Stimulated activated CD8-positive, alpha-beta memory T cell treated with anti-CD3 and anti-CD28 coated beads, Interleukin-7, amount 100 ng/mL, for 1 hour (primary cell): ENCODE results near the gene GFRA1.

Experiments used
- DNase-seq, 2 donors: peaks; one replicate each; pipeline ENCODE4 v3.0.0-alpha.2; 2020; ENCODE audit warnings: low read depth in 2 of 2

Gene GFRA1

GRCh38 chr10:116030576-116030975, 242.4 kb downstream of the GFRA1 start:
- DNase-seq = no peak

DNA sequence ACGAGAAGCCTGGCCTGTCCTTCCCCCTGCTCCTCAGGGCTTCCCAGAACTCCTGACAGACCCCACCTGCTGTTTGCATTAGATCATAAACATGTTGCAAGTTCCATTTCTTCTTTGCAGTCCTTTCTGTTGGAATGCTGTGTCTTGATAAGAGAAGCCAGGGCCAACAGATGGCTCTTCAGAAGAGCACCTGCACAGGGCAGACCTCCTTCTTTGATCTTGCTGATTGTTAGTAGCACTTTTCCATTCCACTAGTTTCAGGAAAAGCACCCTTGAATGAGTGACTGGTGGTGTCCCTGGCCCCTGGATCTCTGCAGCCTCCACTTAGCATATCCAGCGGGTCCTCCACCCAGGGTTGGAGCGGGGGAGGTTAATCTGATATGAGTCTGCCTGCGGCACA, 243.2 kb downstream of the GFRA1 start:
- no peak for DNase-seq

GRCh38 chr10:116027355-116027754, 245.7 kb downstream of the GFRA1 start:
- DNase-seq = no peak

- DNase-seq = no peak
Measured at GRCh38 chr10:116026725-116027124, 246.3 kb downstream of the GFRA1 start.

GRCh38 chr10:116026315-116026714, 246.7 kb downstream of the GFRA1 start:
- no peak for DNase-seq

- DNase-seq = no peak
Measured at GRCh38 chr10:116024271-116024878, 248.6 kb downstream of the GFRA1 start.

GRCh38 chr10:116017405-116017804, 255.6 kb downstream of the GFRA1 start:
- DNase-seq = no peak

GRCh38 chr10:116015583-116016333, 257.2 kb downstream of the GFRA1 start:
- no peak for DNase-seq

DNA sequence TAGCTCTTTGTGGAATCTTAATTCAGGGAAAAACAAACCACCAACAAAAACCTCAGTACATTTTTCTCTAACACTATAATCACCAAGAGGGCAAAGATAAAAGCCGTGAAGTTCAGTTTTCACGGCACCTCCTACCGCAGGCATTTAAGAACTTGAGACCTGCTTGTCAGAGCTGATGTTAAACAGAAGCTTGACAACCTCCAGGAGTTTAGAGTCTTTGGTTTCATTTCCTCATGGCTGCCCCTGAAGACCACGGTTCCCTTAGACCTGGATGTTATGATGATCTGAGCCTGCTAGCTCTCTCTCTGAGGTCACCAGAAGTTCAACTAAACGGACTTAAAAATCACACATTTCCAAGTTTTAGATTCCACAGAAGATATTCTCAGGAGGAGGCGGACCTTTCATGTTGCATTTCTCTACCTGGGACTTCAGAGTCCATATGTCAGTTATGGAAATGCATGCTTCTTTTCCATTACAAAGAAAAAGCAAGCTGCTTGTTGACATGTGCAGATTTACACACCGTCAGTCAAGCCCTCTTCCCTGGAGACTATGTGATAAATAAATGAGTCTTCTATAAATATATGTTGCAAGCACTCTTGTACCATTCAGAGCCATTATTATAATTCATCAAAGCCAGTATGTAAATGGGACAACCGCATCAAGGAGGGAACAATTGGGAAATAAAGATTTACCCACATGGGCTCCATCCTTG, 258.0 kb downstream of the GFRA1 start:
- DNase-seq = no peak

DNA sequence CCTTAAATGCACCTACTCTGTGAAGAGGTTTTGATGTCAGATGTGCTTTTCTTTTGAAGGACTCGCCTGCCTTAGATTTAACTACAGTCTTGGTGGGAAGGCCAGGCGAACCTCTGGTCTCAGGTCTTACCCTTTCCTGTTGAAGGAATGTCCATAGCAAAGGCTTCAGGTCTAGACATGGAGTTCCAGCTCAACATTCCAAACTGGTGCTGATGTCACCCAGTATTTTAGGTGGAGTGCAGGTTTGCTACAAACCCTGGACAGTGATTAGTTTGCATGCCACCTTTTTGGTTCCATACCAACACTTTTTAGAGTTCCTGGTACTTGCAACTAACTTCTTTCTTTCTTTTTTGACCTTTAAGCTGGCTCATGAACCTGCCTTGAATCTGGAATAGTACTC, 258.7 kb downstream of the GFRA1 start:
- DNase-seq = no peak

GRCh38 chr10:116011929-116012328, 261.1 kb downstream of the GFRA1 start:
- no peak for DNase-seq

- DNase-seq = no peak
Measured at GRCh38 chr10:116007256-116007891, 265.6 kb downstream of the GFRA1 start.
